Natural killer cell (primary cell): ENCODE data around the gene IQSEC2. TPM values are rescaled to one million over a fixed set of nuclear protein-coding genes. Genes with fewer than 3 reads are reported as not detected.

Experiments
- ATAC-seq, 3 donors: fragments of 150-1000 bp in 2 of 3; fragments of 200-7000 bp in 1 of 3; cut with Tn5 transposase; 1 replicate in 1 of 3; 2 replicates in 2 of 3; pipeline ENCODE4 v1.10.0; 2021; ENCODE audit warnings: mild to moderate bottlenecking in 2 of 3, moderate library complexity in 2 of 3
- DNase-seq, 2 donors: peaks; one replicate each; pipeline versions ENCODE4 v3.0.0 to v3.0.0-alpha.2; 2013 to 2021; ENCODE audit warnings: mixed read lengths in 1 of 2
- H3K27ac ChIP-seq: one replicate; pipeline ENCODE4 v1.5.1; 2013; ENCODE audit warnings: mild to moderate bottlenecking, low read length
- H3K27me3 ChIP-seq: one replicate; pipeline ENCODE4 v1.6.1; 2013; ENCODE audit warnings: low read length; ENCODE audit not compliant: control insufficient read depth, insufficient read depth
- H3K36me3 ChIP-seq: one replicate; pipeline ENCODE4 v1.6.1; 2013; ENCODE audit warnings: low read length; ENCODE audit not compliant: control insufficient read depth, insufficient read depth
- H3K4me1 ChIP-seq: one replicate; pipeline ENCODE4 v1.6.1; 2013; ENCODE audit warnings: low read length; ENCODE audit not compliant: control insufficient read depth, insufficient read depth
- H3K4me3 ChIP-seq: one replicate; pipeline ENCODE4 v1.5.1; 2013; ENCODE audit warnings: low read length
- H3K9me3 ChIP-seq: one replicate; pipeline ENCODE4 v1.6.1; 2013; ENCODE audit warnings: low read length; ENCODE audit not compliant: control insufficient read depth, insufficient read depth
- H3K27ac Mint-ChIP-seq, 2 donors: one replicate each; pipeline ENCODE4 v1.8.0; 2022; ENCODE audit warnings: mild to moderate bottlenecking in 2 of 2, mixed read lengths in 2 of 2, moderate library complexity in 1 of 2
- H3K27me3 Mint-ChIP-seq, 2 donors: one replicate each; pipeline ENCODE4 v1.8.0; 2022; ENCODE audit warnings: low read depth in 2 of 2, mixed read lengths in 2 of 2
- H3K36me3 Mint-ChIP-seq: one replicate; pipeline ENCODE4 v1.8.0; 2022; ENCODE audit warnings: mixed read lengths
- H3K4me1 Mint-ChIP-seq, 2 donors: one replicate each; pipeline ENCODE4 v1.8.0; 2022; ENCODE audit warnings: mixed read lengths in 2 of 2
- H3K4me3 Mint-ChIP-seq: one replicate; pipeline ENCODE4 v1.8.0; 2022; ENCODE audit warnings: mild to moderate bottlenecking, moderate library complexity, mixed read lengths
- H3K9me3 Mint-ChIP-seq, 2 donors: one replicate each; pipeline ENCODE4 v1.8.0; 2022; ENCODE audit warnings: mixed read lengths in 2 of 2
- WGBS: methylation state at CpG from one replicate; pipeline ENCODE4 v1.1.7; 2013; ENCODE audit warnings: missing lambda C conversion rate; ENCODE audit not compliant: insufficient coverage; 5-methylcytosine and 5-hydroxymethylcytosine counted together
- intact Hi-C: fragments of 100-400 bp; cut with micrococcal nuclease; formaldehyde crosslinking; loops from one replicate; pipeline ENCODE4 v1.14.2; 2022
- total RNA-seq, 4 donors: library from RNA; stranded (reverse); fragments of 120-200 nt in 1 of 4; gene quantifications; one replicate each; pipeline versions ENCODE4 v1.2.3 to v1.2.4, GENCODE V29; 2013 to 2022
- TF ChIP-seq, protein P1 (sequence below): fragments of 200-600 bp; IDR thresholded peaks from one replicate; pipeline ENCODE4 v1.8.0; 2022; ENCODE audit warnings: antibody characterized with exemption

The IQSEC2 gene
- total RNA-seq, 3 donors from 2014 or later (not counting 1 experiment from before 2014, with no cell fraction given): 3.5 to 3.9 (median 3.7) TPM

DNA sequence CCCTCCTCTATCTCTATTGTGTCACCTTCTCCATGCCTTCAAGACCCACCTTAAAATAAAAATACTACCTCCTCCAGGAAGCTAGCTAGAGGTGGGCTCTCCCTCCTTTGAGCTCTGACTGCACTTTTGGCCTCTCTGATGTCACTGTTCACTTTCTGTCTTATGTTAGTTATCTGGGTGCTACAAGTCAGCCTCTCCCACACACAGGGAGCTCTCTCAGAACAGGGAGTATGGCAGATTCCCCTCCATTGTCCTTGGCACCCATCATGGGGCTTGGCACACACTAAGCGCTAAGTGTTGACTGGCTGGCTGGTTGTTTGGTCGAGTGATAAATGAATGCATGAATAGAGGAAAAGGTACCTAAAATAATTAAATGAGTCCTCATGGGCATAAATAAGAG lies 35.2 kb downstream of the IQSEC2 start:
- ATAC-seq: no peak

DNA sequence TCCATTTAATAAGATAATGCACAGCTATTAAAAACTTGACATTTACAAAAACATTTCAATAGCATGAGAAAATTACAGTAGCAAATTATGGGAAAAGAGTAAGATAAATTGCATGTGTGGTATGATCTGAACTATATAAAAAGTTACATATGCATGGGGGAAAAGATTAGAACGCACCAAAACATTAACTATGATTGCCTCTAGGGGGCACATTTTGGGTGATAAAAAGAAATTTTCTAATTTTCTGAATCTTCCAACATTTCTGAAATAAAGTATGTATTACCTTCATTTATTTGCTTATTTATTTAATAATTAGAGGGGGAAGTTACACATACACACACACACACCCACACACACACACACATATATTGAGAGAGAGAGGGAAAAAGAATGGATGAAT lies 36.8 kb downstream of the IQSEC2 start:
- H3K4me3 ChIP-seq: no peak overlapping the region
- Mint-ChIP-seq H3K27ac (no peak overlapping the region), H3K36me3 (no peaks in the 10 kb centered on the region), H3K4me1 (peaks cover 0 to 9% of the 10 kb centered on the region in 2 donors), H3K27me3 (peaks cover 0 to 3% of the 10 kb centered on the region in 2 donors), H3K4me3 (no peak overlapping the region), H3K9me3 (no peaks in the 10 kb centered on the region)
- ATAC-seq (no peak), DNase-seq (no peak)
- no peaks in the 10 kb centered on the region for H3K27me3 ChIP-seq
- no CpG with 5 or more reads among the region's 1 CpG for WGBS
- H3K36me3 ChIP-seq: no peaks in the 10 kb centered on the region
- peaks cover 10% of the 10 kb centered on the region for H3K4me1 ChIP-seq
- intact Hi-C loops: no loop called here
- H3K27ac ChIP-seq: no peak overlapping the region
- TF ChIP-seq, protein P1, sequence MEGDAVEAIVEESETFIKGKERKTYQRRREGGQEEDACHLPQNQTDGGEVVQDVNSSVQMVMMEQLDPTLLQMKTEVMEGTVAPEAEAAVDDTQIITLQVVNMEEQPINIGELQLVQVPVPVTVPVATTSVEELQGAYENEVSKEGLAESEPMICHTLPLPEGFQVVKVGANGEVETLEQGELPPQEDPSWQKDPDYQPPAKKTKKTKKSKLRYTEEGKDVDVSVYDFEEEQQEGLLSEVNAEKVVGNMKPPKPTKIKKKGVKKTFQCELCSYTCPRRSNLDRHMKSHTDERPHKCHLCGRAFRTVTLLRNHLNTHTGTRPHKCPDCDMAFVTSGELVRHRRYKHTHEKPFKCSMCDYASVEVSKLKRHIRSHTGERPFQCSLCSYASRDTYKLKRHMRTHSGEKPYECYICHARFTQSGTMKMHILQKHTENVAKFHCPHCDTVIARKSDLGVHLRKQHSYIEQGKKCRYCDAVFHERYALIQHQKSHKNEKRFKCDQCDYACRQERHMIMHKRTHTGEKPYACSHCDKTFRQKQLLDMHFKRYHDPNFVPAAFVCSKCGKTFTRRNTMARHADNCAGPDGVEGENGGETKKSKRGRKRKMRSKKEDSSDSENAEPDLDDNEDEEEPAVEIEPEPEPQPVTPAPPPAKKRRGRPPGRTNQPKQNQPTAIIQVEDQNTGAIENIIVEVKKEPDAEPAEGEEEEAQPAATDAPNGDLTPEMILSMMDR: no peak
- no peaks in the 10 kb centered on the region for H3K9me3 ChIP-seq

More for the DNA sequence above, 35.2 kb downstream of the IQSEC2 start:
- Histone ChIP-seq H3K27me3 (no peaks in the 10 kb centered on the region), H3K36me3 (no peaks in the 10 kb centered on the region), H3K9me3 (no peaks in the 10 kb centered on the region), H3K4me1 (peaks cover 8% of the 10 kb centered on the region), H3K4me3 (no peak overlapping the region), H3K27ac (no peak overlapping the region)
- Mint-ChIP-seq H3K4me1 (peaks cover 0 to 9% of the 10 kb centered on the region in 2 donors), H3K4me3 (no peak overlapping the region), H3K36me3 (no peaks in the 10 kb centered on the region), H3K9me3 (no peaks in the 10 kb centered on the region), H3K27ac (no peak overlapping the region), H3K27me3 (peaks cover 0 to 3% of the 10 kb centered on the region in 2 donors)
- no peak for DNase-seq
- intact Hi-C loops: no loop called here
- TF ChIP-seq, protein P1: no peak
- WGBS: 85% methylated on average over 2 of the region's 2 CpGs

DNA sequence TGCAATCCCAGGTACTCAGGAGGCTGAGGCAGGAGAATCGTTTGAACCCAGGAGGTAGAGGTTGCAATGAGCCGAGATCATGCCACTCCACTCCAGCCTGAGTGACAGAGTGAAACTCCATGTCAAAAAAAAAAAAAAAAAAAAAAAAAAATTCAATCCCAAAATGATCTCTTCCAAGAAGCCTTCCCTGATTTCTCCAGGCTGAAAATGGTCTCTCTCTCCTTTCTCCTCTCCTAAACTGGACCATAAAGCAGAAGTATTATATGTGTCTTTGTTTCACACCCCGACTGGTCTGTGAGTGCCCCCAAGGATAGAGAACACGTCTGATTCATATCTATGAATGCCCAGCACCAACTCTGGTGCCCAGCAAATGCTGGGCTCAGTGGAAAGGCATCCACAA lies 39.1 kb downstream of the IQSEC2 start:
- Mint-ChIP-seq H3K9me3 (no peaks in the 10 kb centered on the region), H3K36me3 (no peaks in the 10 kb centered on the region), H3K4me1 (peaks cover 0 to 9% of the 10 kb centered on the region in 2 donors), H3K27me3 (peaks cover 0 to 3% of the 10 kb centered on the region in 2 donors), H3K27ac (peak overlapping the region in 1 of 2 donors; percentile 44), H3K4me3 (no peak overlapping the region)
- ATAC-seq: no peak
- 77% methylated on average over 3 of the region's 4 CpGs for WGBS
- Histone ChIP-seq H3K4me3 (no peak overlapping the region), H3K4me1 (peaks cover 10% of the 10 kb centered on the region), H3K36me3 (no peaks in the 10 kb centered on the region), H3K9me3 (no peaks in the 10 kb centered on the region), H3K27me3 (no peaks in the 10 kb centered on the region), H3K27ac (no peak overlapping the region)
- TF ChIP-seq, protein P1: no peak
- no peak for DNase-seq
- intact Hi-C loops: no loop called here

DNA sequence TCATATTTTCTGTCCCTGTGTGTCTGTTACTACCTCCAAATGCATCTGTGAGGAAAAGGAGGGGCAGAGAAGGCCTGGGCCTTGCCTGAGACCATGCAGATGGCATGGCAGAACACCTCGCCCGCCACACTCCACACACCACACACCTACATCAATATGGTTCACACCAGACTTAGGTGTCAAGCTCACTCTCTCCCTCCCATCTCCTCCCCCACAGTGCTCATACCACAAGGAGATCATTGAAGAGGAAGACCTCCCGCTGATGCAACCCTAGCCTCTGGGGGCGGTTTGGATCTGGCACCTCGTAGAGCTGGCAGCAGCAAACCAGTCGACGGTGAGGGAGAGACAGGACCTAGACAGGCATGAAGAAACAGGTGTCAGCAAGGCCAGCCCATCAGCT lies 39.8 kb downstream of the IQSEC2 start:
- Histone ChIP-seq H3K27me3 (no peaks in the 10 kb centered on the region), H3K4me1 (peaks cover 10% of the 10 kb centered on the region), H3K4me3 (no peak overlapping the region), H3K27ac (no peak overlapping the region), H3K36me3 (no peaks in the 10 kb centered on the region), H3K9me3 (no peaks in the 10 kb centered on the region)
- Mint-ChIP-seq H3K36me3 (no peaks in the 10 kb centered on the region), H3K27me3 (peaks cover 0 to 3% of the 10 kb centered on the region in 2 donors), H3K4me3 (no peak overlapping the region), H3K27ac (peak overlapping the region in 1 of 2 donors; percentile 56), H3K9me3 (no peaks in the 10 kb centered on the region), H3K4me1 (peaks cover 0 to 9% of the 10 kb centered on the region in 2 donors)
- intact Hi-C loops: no loop called here
- ATAC-seq (peak; percentile 67 to 89 (median 85)), DNase-seq (peak in 1 of 2 donors; percentile 18)
- TF ChIP-seq, protein P1: no peak
- 41% methylated on average over 5 of the region's 7 CpGs for WGBS
